Activated CD8-positive, alpha-beta memory T cell treated with anti-CD3 and anti-CD28 coated beads for 36 hours (primary cell): Measurements from ENCODE around the gene SMURF2. TPM values are rescaled to one million over a fixed set of nuclear protein-coding genes. Genes with fewer than 3 reads are reported as not detected.

Experiments used
- CTCF ChIA-PET: fragments of 350-600 bp; sonication (Branson Sonifier 250); formaldehyde crosslinking; loops from one replicate; lab custom pipeline; 2021; ENCODE audit warnings: antibody characterized with exemption; lab: Charles Lee
- POLR2A ChIA-PET: fragments of 350-600 bp; sonication (Branson Sonifier 250); formaldehyde crosslinking; loops from one replicate; lab custom pipeline; 2021; ENCODE audit warnings: antibody characterized with exemption; lab: Charles Lee
- total RNA-seq, 2 experiments: library from RNA; stranded (reverse); gene quantifications; one replicate each; pipeline ENCODE4 v1.2.3, GENCODE V29; 2021

SMURF2 gene
- total RNA-seq, 2 experiments from 2014 or later: 18.3 to 19.4 TPM

- ChIA-PET POLR2A (no interaction called here), CTCF (no interaction called here)
Measured at GRCh38 chr17:64534187-64534586, 127.9 kb downstream of the SMURF2 start.

- POLR2A ChIA-PET: no interaction called here
Measured at GRCh38 chr17:64533784-64534183, 128.3 kb downstream of the SMURF2 start.

GRCh38 chr17:64532409-64532808 lies 129.7 kb downstream of the SMURF2 start:
- ChIA-PET POLR2A (interaction anchor here (0.5 kb wide), 1 partner anchor 32 kb away, joined by 3 read pairs; no protein-coding TSS in a partner anchor), CTCF (no interaction called here)

More at GRCh38 chr17:64533784-64534183, 128.3 kb downstream of the SMURF2 start:
- CTCF ChIA-PET: no interaction called here

GRCh38 chr17:64531955-64532371 lies 130.1 kb downstream of the SMURF2 start:
- ChIA-PET POLR2A (interaction anchor here (0.5 kb wide), 1 partner anchor 33 kb away, joined by 3 read pairs; no protein-coding TSS in a partner anchor), CTCF (no interaction called here)

- POLR2A ChIA-PET: no interaction called here
Measured at GRCh38 chr17:64529221-64529620, 132.9 kb downstream of the SMURF2 start.

GRCh38 chr17:64527914-64528313 lies 134.2 kb downstream of the SMURF2 start:
- POLR2A ChIA-PET: no interaction called here
- CTCF ChIA-PET: no interaction called here

More at GRCh38 chr17:64529221-64529620, 132.9 kb downstream of the SMURF2 start:
- CTCF ChIA-PET: interaction anchor here (1.3 kb wide), 1 partner anchor 120 kb away, joined by 3 read pairs; no protein-coding TSS in a partner anchor

- ChIA-PET CTCF (interaction anchor here (0.6 kb wide), 1 partner anchor 209 kb away, joined by 4 read pairs; no protein-coding TSS in a partner anchor), POLR2A (interaction anchor here (0.6 kb wide), 2 partner anchors 22 to 60 kb away, joined by 4 to 5 read pairs; no protein-coding TSS in a partner anchor)
Measured at GRCh38 chr17:64520359-64520758, 141.7 kb downstream of the SMURF2 start.

GRCh38 chr17:64519601-64520000 lies 142.5 kb downstream of the SMURF2 start:
- ChIA-PET CTCF (interaction anchor here (0.6 kb wide), 1 partner anchor 210 kb away, joined by 4 read pairs; no protein-coding TSS in a partner anchor), POLR2A (interaction anchor here (0.6 kb wide), 2 partner anchors 21 to 61 kb away, joined by 4 to 5 read pairs; no protein-coding TSS in a partner anchor)

GRCh38 chr17:64515829-64516228 lies 146.3 kb downstream of the SMURF2 start:
- ChIA-PET CTCF (interaction anchor here (0.7 kb wide), 1 partner anchor 9 kb away, joined by 3 read pairs; the partner anchor contains the start of gene CEP95), POLR2A (interaction anchor here (0.5 kb wide), 1 partner anchor 1622 kb away, joined by 5 read pairs; no protein-coding TSS in a partner anchor)

GRCh38 chr17:64515419-64515818 lies 146.7 kb downstream of the SMURF2 start:
- ChIA-PET POLR2A (interaction anchor here (0.5 kb wide), 2 partner anchors 51 to 1622 kb away, joined by 5 to 10 read pairs; no protein-coding TSS in a partner anchor), CTCF (interaction anchor here (0.7 kb wide), 1 partner anchor 8 kb away, joined by 3 read pairs; the partner anchor contains the start of gene CEP95)

GRCh38 chr17:64509179-64509578 lies 152.9 kb downstream of the SMURF2 start:
- POLR2A ChIA-PET: no interaction called here
- CTCF ChIA-PET: interaction anchor here (0.6 to 1.1 kb wide), 2 partner anchors 18 to 167 kb away, joined by 3 read pairs; no protein-coding TSS in a partner anchor

- CTCF ChIA-PET: interaction anchor here (0.6 to 1.1 kb wide), 2 partner anchors 18 to 168 kb away, joined by 3 read pairs; no protein-coding TSS in a partner anchor
- POLR2A ChIA-PET: no interaction called here
Measured at GRCh38 chr17:64508683-64509082, 153.4 kb downstream of the SMURF2 start.

GRCh38 chr17:64507413-64507782 lies 154.7 kb downstream of the SMURF2 start:
- CTCF ChIA-PET: interaction anchor here (1.0 to 1.8 kb wide), 5 partner anchors 8 to 87 kb away, joined by 3 to 7 read pairs (median 5); partner anchors contain the start of gene POLG2
- POLR2A ChIA-PET: interaction anchor here (1.0 to 4.4 kb wide), 5 partner anchors 11 to 141 kb away, joined by 3 to 90 read pairs (median 4); partner anchors contain the start of gene POLG2

GRCh38 chr17:64506576-64507412 lies 155.3 kb downstream of the SMURF2 start, which contains the start of gene CEP95:
TSS of gene CEP95 (plus strand) at chr17:64506977. CDS start at chr17:64507098, 121 bp downstream.
- POLR2A ChIA-PET: interaction anchor here (0.5 to 4.4 kb wide), 10 partner anchors 11 to 230 kb away, joined by 3 to 90 read pairs (median 4); partner anchors contain the start of gene POLG2
- CTCF ChIA-PET: interaction anchor here (1.0 to 1.8 kb wide), 5 partner anchors 9 to 87 kb away, joined by 3 to 7 read pairs (median 5); partner anchors contain the start of gene POLG2

GRCh38 chr17:64506201-64506575 lies 155.9 kb downstream of the SMURF2 start, which contains the start of gene DDX5:
TSS of gene DDX5 (minus strand) at chr17:64506289. CDS start at chr17:64506119, 170 bp downstream.
- ChIA-PET POLR2A (interaction anchor here (0.5 to 4.4 kb wide), 9 partner anchors 10 to 230 kb away, joined by 3 to 90 read pairs (median 5); partner anchors contain the start of gene POLG2), CTCF (interaction anchor here (1.0 to 1.4 kb wide), 3 partner anchors 9 to 15 kb away, joined by 4 to 15 read pairs (median 7); partner anchors contain the start of gene POLG2)

- ChIA-PET POLR2A (interaction anchor here (0.6 to 4.4 kb wide), 13 partner anchors 9 to 732 kb away, joined by 3 to 90 read pairs (median 4); partner anchors contain the start of genes DDX42, ICAM2, POLG2 and SMURF2), CTCF (interaction anchor here (1.4 to 1.5 kb wide), 2 partner anchors 9 to 15 kb away, joined by 4 to 15 read pairs; partner anchors contain the start of gene POLG2)
Measured at GRCh38 chr17:64505340-64506200, 156.5 kb downstream of the SMURF2 start.

- ChIA-PET POLR2A (interaction anchor here (0.6 to 4.4 kb wide), 11 partner anchors 9 to 731 kb away, joined by 3 to 90 read pairs (median 4); partner anchors contain the start of genes DDX42, ICAM2, POLG2 and SMURF2), CTCF (interaction anchor here (1.4 to 1.5 kb wide), 3 partner anchors 8 to 14 kb away, joined by 4 to 15 read pairs (median 5); partner anchors contain the start of gene POLG2)
Measured at GRCh38 chr17:64504769-64505339, 157.3 kb downstream of the SMURF2 start.
